ENCODE data around the gene STK10. TPM values are rescaled to one million over a fixed set of nuclear protein-coding genes. Genes with fewer than 3 reads are reported as not detected.
A peak's percentile ranks its signal among the peaks of the same experiment; 100 is the strongest.

The STK10 gene
- total RNA-seq, 2 donors from 2014 or later: 14.3 to 17.9 TPM

GRCh38 chr5:172065431-172066065, 122.5 kb downstream of the STK10 start:
- 91 to 95% methylated on average over 5 to 7 of the region's 7 CpGs for WGBS, 2 experiments (ENCODE audit: insufficient coverage in 1 of 2, insufficient read length in 1 of 2)
- no peaks in the 10 kb centered on the region for H3K27me3 Mint-ChIP-seq (ENCODE audit: insufficient read depth)
- H3K36me3 Mint-ChIP-seq (ENCODE audit: low read depth): peaks cover 8% of the 10 kb centered on the region
- H3K4me1 ChIP-seq (ENCODE audit: control insufficient read depth, insufficient read depth, low read length): no peaks in the 10 kb centered on the region
- H3K9me3 ChIP-seq (ENCODE audit: control insufficient read depth, low read length): no peaks in the 10 kb centered on the region
- H3K27ac Mint-ChIP-seq: no peak overlapping the region
- H3K9ac ChIP-seq (ENCODE audit: extremely low read depth, low read length, poor library complexity, severe bottlenecking): no peak overlapping the region
- TF ChIP-seq CTCF (conservative IDR thresholded peaks at IDR 0.05): no peak
- H3K36me3 ChIP-seq (ENCODE audit: control insufficient read depth, insufficient read depth, low read length): no peaks in the 10 kb centered on the region
- peak; percentile 42 for DNase-seq
- H3K4me1 Mint-ChIP-seq: peaks cover 4% of the 10 kb centered on the region
- H3K27ac ChIP-seq (ENCODE audit: low read depth, low read length): no peak overlapping the region
- H3K4me3 ChIP-seq (ENCODE audit: low read length): no peak overlapping the region
- no peak overlapping the region for H3K4me3 Mint-ChIP-seq
- no peaks in the 10 kb centered on the region for H3K27me3 ChIP-seq (ENCODE audit: control insufficient read depth, insufficient read depth, low read length, poor library complexity, severe bottlenecking)
- no peaks in the 10 kb centered on the region for H3K9me3 Mint-ChIP-seq

GRCh38 chr5:172064766-172065165, 123.3 kb downstream of the STK10 start:
- no peak for TF ChIP-seq CTCF (conservative IDR thresholded peaks at IDR 0.05)
- no peak overlapping the region for H3K9ac ChIP-seq (ENCODE audit: extremely low read depth, low read length, poor library complexity, severe bottlenecking)
- Mint-ChIP-seq H3K4me1 (peaks cover 4% of the 10 kb centered on the region), H3K27me3 (ENCODE audit: insufficient read depth) (no peaks in the 10 kb centered on the region), H3K9me3 (no peaks in the 10 kb centered on the region), H3K36me3 (ENCODE audit: low read depth) (peaks cover 8% of the 10 kb centered on the region), H3K27ac (no peak overlapping the region), H3K4me3 (no peak overlapping the region)
- WGBS, 2 experiments (ENCODE audit: insufficient coverage in 1 of 2, insufficient read length in 1 of 2): 91 to 96% methylated on average over 7 to 9 of the region's 9 CpGs
- DNase-seq: no peak
- H3K4me1 ChIP-seq (ENCODE audit: control insufficient read depth, insufficient read depth, low read length): no peaks in the 10 kb centered on the region
- H3K9me3 ChIP-seq (ENCODE audit: control insufficient read depth, low read length): no peaks in the 10 kb centered on the region
- no peaks in the 10 kb centered on the region for H3K36me3 ChIP-seq (ENCODE audit: control insufficient read depth, insufficient read depth, low read length)
- no peak overlapping the region for H3K4me3 ChIP-seq (ENCODE audit: low read length)
- H3K27me3 ChIP-seq (ENCODE audit: control insufficient read depth, insufficient read depth, low read length, poor library complexity, severe bottlenecking): no peaks in the 10 kb centered on the region
- no peak overlapping the region for H3K27ac ChIP-seq (ENCODE audit: low read depth, low read length)

- H3K36me3 ChIP-seq (ENCODE audit: control insufficient read depth, insufficient read depth, low read length): no peaks in the 10 kb centered on the region
Measured at GRCh38 chr5:172064358-172064757, 123.7 kb downstream of the STK10 start.

More at GRCh38 chr5:172064358-172064757, 123.7 kb downstream of the STK10 start:
- H3K9me3 Mint-ChIP-seq: no peaks in the 10 kb centered on the region
- H3K27ac Mint-ChIP-seq: no peak overlapping the region
- WGBS, 2 experiments (ENCODE audit: insufficient coverage in 1 of 2, insufficient read length in 1 of 2): 92 to 100% methylated on average over 4 to 5 of the region's 5 CpGs
- peaks cover 10% of the 10 kb centered on the region for H3K36me3 Mint-ChIP-seq (ENCODE audit: low read depth)
- H3K4me1 Mint-ChIP-seq: peaks cover 4% of the 10 kb centered on the region
- no peak overlapping the region for H3K4me3 ChIP-seq (ENCODE audit: low read length)
- no peaks in the 10 kb centered on the region for H3K4me1 ChIP-seq (ENCODE audit: control insufficient read depth, insufficient read depth, low read length)
- H3K9me3 ChIP-seq (ENCODE audit: control insufficient read depth, low read length): no peaks in the 10 kb centered on the region
- no peaks in the 10 kb centered on the region for H3K27me3 ChIP-seq (ENCODE audit: control insufficient read depth, insufficient read depth, low read length, poor library complexity, severe bottlenecking)
- DNase-seq: peak; percentile 29
- H3K9ac ChIP-seq (ENCODE audit: extremely low read depth, low read length, poor library complexity, severe bottlenecking): no peak overlapping the region
- H3K27ac ChIP-seq (ENCODE audit: low read depth, low read length): no peak overlapping the region
- no peaks in the 10 kb centered on the region for H3K27me3 Mint-ChIP-seq (ENCODE audit: insufficient read depth)
- TF ChIP-seq CTCF (conservative IDR thresholded peaks at IDR 0.05): no peak
- H3K4me3 Mint-ChIP-seq: no peak overlapping the region
